Keratinocyte (primary cell): ENCODE measurements around the gene EIF4G1. TPM values are rescaled to one million over a fixed set of nuclear protein-coding genes. Genes with fewer than 3 reads are reported as not detected.

Experiments used
- DNase-seq: peaks from one replicate; pipeline ENCODE4 v3.0.0-alpha.2; 2011; ENCODE audit warnings: low read depth, missing footprints, low spot score
- FAIRE-seq: peaks from 2 replicates; lab custom pipeline; 2011; peaks lifted over from hg19 to GRCh38; lab: Jason Lieb, UNC
- H2AFZ ChIP-seq: 2 replicates; pipeline ENCODE4 v1.6.0; 2012; ENCODE audit warnings: low read length, control low read depth, inconsistent platforms; ENCODE audit not compliant: control insufficient read depth
- H3K27ac ChIP-seq: 2 replicates; pipeline ENCODE4 v1.5.1; 2011; ENCODE audit warnings: low read length; ENCODE audit not compliant: control insufficient read depth, insufficient read depth
- H3K27me3 ChIP-seq: 3 replicates; pipeline ENCODE4 v1.6.0; 2011; ENCODE audit warnings: low read length; ENCODE audit not compliant: control insufficient read depth, insufficient read depth; ENCODE audit errors: extremely low read depth
- H3K36me3 ChIP-seq, 2 experiments: 2 replicates in 1 of 2; 3 replicates in 1 of 2; pipeline ENCODE4 v1.5.1; 2011; ENCODE audit warnings: low read length in 2 of 2, mild to moderate bottlenecking in 1 of 2; ENCODE audit not compliant: control insufficient read depth in 2 of 2, insufficient read depth in 2 of 2; ENCODE audit errors: extremely low read depth in 1 of 2
- H3K4me1 ChIP-seq: 3 replicates; pipeline ENCODE4 v1.5.1; 2011; ENCODE audit warnings: low read length; ENCODE audit not compliant: control insufficient read depth, insufficient read depth; ENCODE audit errors: extremely low read depth
- H3K4me2 ChIP-seq: 3 replicates; pipeline ENCODE4 v1.6.0; 2011; ENCODE audit warnings: low read depth, low read length; ENCODE audit not compliant: control insufficient read depth, insufficient read depth; ENCODE audit errors: extremely low read depth
- H3K4me3 ChIP-seq, 3 experiments: fragments of 200-600 bp in 1 of 3; sonication (generic) in 1 of 3; 2 replicates in 2 of 3; 3 replicates in 1 of 3; pipeline ENCODE4 v1.5.1; 2011 to 2016; ENCODE audit warnings: low read length in 3 of 3, mild to moderate bottlenecking in 3 of 3, control low read depth in 2 of 3, inconsistent platforms in 1 of 3, low read depth in 1 of 3, mixed read lengths in 1 of 3, mixed run types in 1 of 3, moderate library complexity in 1 of 3; ENCODE audit not compliant: control insufficient read depth in 2 of 3, insufficient read depth in 2 of 3; ENCODE audit errors: extremely low read depth in 1 of 3
- H3K79me2 ChIP-seq: 2 replicates; pipeline ENCODE4 v1.6.0; 2012; ENCODE audit warnings: low read length; ENCODE audit not compliant: control insufficient read depth, insufficient read depth
- H3K9ac ChIP-seq: 3 replicates; pipeline ENCODE4 v1.6.0; 2011; ENCODE audit warnings: low read length; ENCODE audit not compliant: control insufficient read depth, insufficient read depth; ENCODE audit errors: extremely low read depth
- H3K9me1 ChIP-seq: 3 replicates; pipeline ENCODE4 v1.6.0; 2011; ENCODE audit warnings: low read length; ENCODE audit not compliant: control insufficient read depth, insufficient read depth; ENCODE audit errors: extremely low read depth
- H3K9me3 ChIP-seq: 2 replicates; pipeline ENCODE4 v1.5.1; 2012; ENCODE audit warnings: low read depth, low read length; ENCODE audit not compliant: control insufficient read depth
- H4K20me1 ChIP-seq: 3 replicates; pipeline ENCODE4 v1.6.0; 2011; ENCODE audit warnings: low read length; ENCODE audit not compliant: control insufficient read depth, insufficient read depth; ENCODE audit errors: extremely low read depth
- CTCF ChIP-seq, 3 experiments: IDR thresholded peaks in 1 of 3; conservative IDR thresholded peaks in 1 of 3; optimal IDR thresholded peaks in 1 of 3; 2 replicates in 2 of 3; 3 replicates in 1 of 3; pipeline versions ENCODE3 to v1.5.1; 2011; ENCODE audit warnings: low read length in 3 of 3, mild to moderate bottlenecking in 3 of 3, moderate library complexity in 2 of 3, control low read depth in 1 of 3, inconsistent platforms in 1 of 3; ENCODE audit not compliant: insufficient read depth in 2 of 3; ENCODE audit errors: extremely low read depth in 1 of 3
- EZH2 ChIP-seq: IDR thresholded peaks from one replicate; pipeline ENCODE4 v1.6.1; 2012; ENCODE audit warnings: inconsistent platforms, mild to moderate bottlenecking, low read length, moderate library complexity
- dilution Hi-C: fragments of 300-500 bp; cut with MboI; formaldehyde crosslinking; loops from one replicate; pipeline ENCODE4 v1.7.0; 2020; ENCODE audit warnings: low sequenced_read_pairs; ENCODE audit not compliant: extremely low pct_ligation_motif_present
- polyA plus RNA-seq, 5 experiments: library from polyadenylated mRNA; depleted of rRNA in 3 of 5; stranded (reverse) in 3 of 5; stranded (forward) in 1 of 5; unstranded in 1 of 5; fragments of >200 nt; gene quantifications; 1 replicate in 1 of 5; 2 replicates in 3 of 5; 3 replicates in 1 of 5; pipeline versions ENCODE4 v1.2.1 to v1.2.3, GENCODE V29; 2011 to 2012; ENCODE audit warnings: missing spikeins in 2 of 5, low read depth in 1 of 5, low replicate concordance in 1 of 5

EIF4G1 gene
- polyA plus RNA-seq, 1 donor (not counting 4 experiments of a cell fraction or from before 2014, with no cell fraction given) = 225 TPM

GRCh38 chr3:184344579-184345316 lies 30.3 kb downstream of the EIF4G1 start:
- peaks cover 3% of the 10 kb centered on the region for H4K20me1 ChIP-seq
- no peak overlapping the region for H3K4me2 ChIP-seq
- H3K4me1 ChIP-seq = peaks cover 31% of the 10 kb centered on the region
- DNase-seq = no peak
- H3K9me3 ChIP-seq = no peaks in the 10 kb centered on the region
- no peak overlapping the region for H2AFZ ChIP-seq
- H3K27me3 ChIP-seq = no peaks in the 10 kb centered on the region
- TF ChIP-seq CTCF (optimal IDR thresholded peaks at IDR 0.05 in 1 of 3, IDR thresholded peaks at IDR 0.05 in 1 of 3, conservative IDR thresholded peaks at IDR 0.05 in 1 of 3; ENCODE audit: extremely low read depth in 1 of 3, insufficient read depth in 2 of 3, low read length in 3 of 3) (no peak), EZH2 (no peak)
- H3K79me2 ChIP-seq = peaks cover 4% of the 10 kb centered on the region
- no peak overlapping the region for H3K27ac ChIP-seq
- peaks cover 15 to 17% of the 10 kb centered on the region in 2 experiments for H3K36me3 ChIP-seq
- FAIRE-seq = no peak
- no peak overlapping the region for H3K4me3 ChIP-seq
- H3K9ac ChIP-seq = no peak overlapping the region
- dilution Hi-C loops = no loop called here
- H3K9me1 ChIP-seq = peaks cover 3% of the 10 kb centered on the region

GRCh38 chr3:184345317-184346144 lies 31.1 kb downstream of the EIF4G1 start:
- peak overlapping the region; percentile 27 for H3K4me2 ChIP-seq
- TF ChIP-seq EZH2 = no peak
- TF ChIP-seq CTCF (optimal IDR thresholded peaks at IDR 0.05 in 1 of 3, IDR thresholded peaks at IDR 0.05 in 1 of 3, conservative IDR thresholded peaks at IDR 0.05 in 1 of 3; ENCODE audit: extremely low read depth in 1 of 3, insufficient read depth in 2 of 3, low read length in 3 of 3) = peak in 2 of 3 experiments; percentile 59 to 64
- no peak overlapping the region for H3K27ac ChIP-seq
- dilution Hi-C loops = no loop called here
- peaks cover 3% of the 10 kb centered on the region for H3K79me2 ChIP-seq
- no peak overlapping the region for H3K4me3 ChIP-seq
- H4K20me1 ChIP-seq = peaks cover 3% of the 10 kb centered on the region
- H2AFZ ChIP-seq = no peak overlapping the region
- no peaks in the 10 kb centered on the region for H3K27me3 ChIP-seq
- no peak for FAIRE-seq
- H3K36me3 ChIP-seq = peaks cover 15 to 17% of the 10 kb centered on the region in 2 experiments
- H3K9me3 ChIP-seq = no peaks in the 10 kb centered on the region
- no peak overlapping the region for H3K9ac ChIP-seq
- DNase-seq = no peak
- peaks cover 28% of the 10 kb centered on the region for H3K4me1 ChIP-seq
- peaks cover 3% of the 10 kb centered on the region for H3K9me1 ChIP-seq
